H1 (cell line): ENCODE data around the gene OR51M1. TPM values are rescaled to one million over a fixed set of nuclear protein-coding genes. Genes with fewer than 3 reads are reported as not detected.

Experiments
- CTCF ChIA-PET: fragments of 300-600 bp; sonication (Branson Sonifier 250); formaldehyde crosslinking; loops from one replicate; lab custom pipeline; 2021; ENCODE audit not compliant: partially characterized antibody; lab: Charles Lee
- POLR2A ChIA-PET: fragments of 300-600 bp; sonication (Branson Sonifier 250); formaldehyde crosslinking; loops from one replicate; lab custom pipeline; 2021; ENCODE audit warnings: inconsistent platforms; ENCODE audit not compliant: partially characterized antibody; lab: Charles Lee
- DNase-seq, 2 experiments: peaks; one replicate each; pipeline versions ENCODE4 v3.0.0 to v3.0.0-alpha.2; 2010 to 2022; ENCODE audit warnings: low spot score in 2 of 2, low read depth in 1 of 2, mixed read lengths in 1 of 2
- FAIRE-seq: peaks from 2 replicates; lab custom pipeline; 2011; peaks lifted over from hg19 to GRCh38; lab: Jason Lieb, UNC
- H2AFZ ChIP-seq: 2 replicates; pipeline ENCODE4 v1.8.1; 2012; ENCODE audit warnings: low read length, inconsistent platforms
- H2AK5ac ChIP-seq: 2 replicates; pipeline ENCODE4 v1.6.1; 2013; ENCODE audit warnings: low read depth, low read length
- H2BK120ac ChIP-seq: replicated peaks from 2 replicates; pipeline ENCODE3; 2013; ENCODE audit warnings: low read depth, low read length, inconsistent platforms
- H2BK12ac ChIP-seq: 2 replicates; pipeline ENCODE4 v1.6.1; 2013; ENCODE audit warnings: low read depth, low read length
- H2BK15ac ChIP-seq: 2 replicates; pipeline ENCODE4 v1.6.1; 2013; ENCODE audit warnings: low read length
- H2BK20ac ChIP-seq: 2 replicates; pipeline ENCODE4 v1.6.1; 2013; ENCODE audit warnings: low read length
- H2BK5ac ChIP-seq: 2 replicates; pipeline ENCODE4 v1.6.1; 2013; ENCODE audit warnings: low read depth, low read length
- H3K14ac ChIP-seq: 2 replicates; pipeline ENCODE4 v1.6.1; 2013; ENCODE audit warnings: inconsistent platforms; ENCODE audit not compliant: insufficient read length
- H3K18ac ChIP-seq: 2 replicates; pipeline ENCODE4 v1.6.1; 2013; ENCODE audit warnings: low read length; ENCODE audit errors: extremely low read depth
- H3K23ac ChIP-seq: 2 replicates; pipeline ENCODE4 v1.6.1; 2013; ENCODE audit warnings: inconsistent platforms; ENCODE audit not compliant: insufficient read length
- H3K23me2 ChIP-seq: 2 replicates; pipeline ENCODE4 v1.6.1; 2013; ENCODE audit warnings: low read depth, low read length
- H3K27ac ChIP-seq: 2 replicates; pipeline ENCODE4 v1.6.1; 2011; ENCODE audit warnings: low read depth, low read length, inconsistent platforms
- H3K27me3 ChIP-seq, 4 experiments: replicated peaks in 1 of 4; 1 replicate in 1 of 4; 2 replicates in 3 of 4; pipeline versions ENCODE4 v1.6.1 to v1.8.1; 2011 to 2013; ENCODE audit warnings: low read length in 3 of 4, mild to moderate bottlenecking in 3 of 4, inconsistent platforms in 2 of 4, mixed read lengths in 2 of 4, moderate library complexity in 1 of 4; ENCODE audit not compliant: control insufficient read depth in 3 of 4, insufficient read depth in 3 of 4; ENCODE audit errors: extremely low read depth in 1 of 4
- H3K36me3 ChIP-seq, 4 experiments: 2 replicates each; pipeline versions ENCODE4 v1.6.1 to v1.8.1; 2011 to 2013; ENCODE audit warnings: mild to moderate bottlenecking in 4 of 4, low read length in 3 of 4, moderate library complexity in 2 of 4, control low read depth in 1 of 4, inconsistent platforms in 1 of 4; ENCODE audit not compliant: insufficient read depth in 4 of 4, control insufficient read depth in 2 of 4
- H3K4ac ChIP-seq: replicated peaks from 2 replicates; pipeline ENCODE3; 2013; ENCODE audit warnings: low read length, low read depth, mixed read lengths, inconsistent platforms; ENCODE audit not compliant: insufficient read length
- H3K4me1 ChIP-seq, 4 experiments: replicated peaks in 1 of 4; 1 replicate in 1 of 4; 2 replicates in 3 of 4; pipeline versions ENCODE4 v1.6.1 to v1.8.1; 2011 to 2013; ENCODE audit warnings: low read length in 3 of 4, inconsistent platforms in 2 of 4, mixed read lengths in 1 of 4; ENCODE audit not compliant: insufficient read depth in 4 of 4, control insufficient read depth in 3 of 4
- H3K4me2 ChIP-seq, 2 experiments: 2 replicates each; pipeline versions ENCODE4 v1.6.1 to v1.8.1; 2011 to 2013; ENCODE audit warnings: low read depth in 2 of 2, low read length in 2 of 2, control low read depth in 1 of 2, inconsistent platforms in 1 of 2, mild to moderate bottlenecking in 1 of 2; ENCODE audit not compliant: insufficient read depth in 1 of 2
- H3K4me3 ChIP-seq, 4 experiments: fragments of 200-600, 300-600 bp in 1 of 4; sonication (generic), shearing (Covaris generic), sonication (Bioruptor Twin) in 1 of 4; 2 replicates each; pipeline versions ENCODE4 v1.5.1 to v1.8.1; 2011 to 2016; ENCODE audit warnings: low read length in 4 of 4, low read depth in 3 of 4, control low read depth in 2 of 4, inconsistent platforms in 2 of 4, mild to moderate bottlenecking in 2 of 4, mixed read lengths in 1 of 4, moderate library complexity in 1 of 4; ENCODE audit not compliant: insufficient read depth in 2 of 4; ENCODE audit errors: extremely low read depth in 1 of 4
- H3K56ac ChIP-seq: replicated peaks from 2 replicates; pipeline ENCODE3; 2013; ENCODE audit warnings: low read depth, mild to moderate bottlenecking, mixed read lengths, low read length, inconsistent platforms; ENCODE audit not compliant: insufficient read length
- H3K79me1 ChIP-seq: 2 replicates; pipeline ENCODE4 v1.6.1; 2013; ENCODE audit warnings: low read depth, low read length, control low read depth
- H3K79me2 ChIP-seq, 2 experiments: 2 replicates each; pipeline versions ENCODE4 v1.6.1 to v1.8.1; 2012 to 2013; ENCODE audit warnings: low read length in 2 of 2, mild to moderate bottlenecking in 2 of 2, inconsistent platforms in 1 of 2; ENCODE audit not compliant: insufficient read depth in 2 of 2, control insufficient read depth in 1 of 2
- H3K9ac ChIP-seq, 4 experiments: replicated peaks in 1 of 4; 1 replicate in 1 of 4; 2 replicates in 3 of 4; pipeline versions ENCODE4 v1.6.1 to v1.8.1; 2011 to 2013; ENCODE audit warnings: low read depth in 3 of 4, low read length in 3 of 4, control low read depth in 2 of 4, mild to moderate bottlenecking in 2 of 4, moderate library complexity in 2 of 4, inconsistent platforms in 1 of 4; ENCODE audit errors: extremely low read depth in 1 of 4
- H3K9me3 ChIP-seq, 2 experiments: 2 replicates each; pipeline versions ENCODE4 v1.6.1 to v1.8.1; 2012 to 2013; ENCODE audit warnings: mild to moderate bottlenecking in 2 of 2, moderate library complexity in 2 of 2, control low read depth in 1 of 2, inconsistent platforms in 1 of 2, low read depth in 1 of 2, low read length in 1 of 2, mixed read lengths in 1 of 2; ENCODE audit not compliant: insufficient read depth in 2 of 2
- H4K20me1 ChIP-seq, 2 experiments: replicated peaks in 1 of 2; 2 replicates each; pipeline versions ENCODE3 to v1.8.1; 2011 to 2013; ENCODE audit warnings: inconsistent platforms in 2 of 2, low read length in 2 of 2, mild to moderate bottlenecking in 1 of 2; ENCODE audit not compliant: insufficient read depth in 2 of 2, control insufficient read depth in 1 of 2
- H4K5ac ChIP-seq: 2 replicates; pipeline ENCODE4 v1.6.1; 2013; ENCODE audit warnings: low read length, low read depth, mixed read lengths, inconsistent platforms; ENCODE audit not compliant: insufficient read length
- H4K8ac ChIP-seq: 2 replicates; pipeline ENCODE4 v1.8.0; 2013; ENCODE audit warnings: mild to moderate bottlenecking, moderate library complexity, low read length, inconsistent platforms; ENCODE audit not compliant: insufficient read depth; ENCODE audit errors: extremely low read depth
- H4K91ac ChIP-seq: replicated peaks from 2 replicates; pipeline ENCODE3; 2013; ENCODE audit warnings: low read length, mixed read lengths, inconsistent platforms; ENCODE audit not compliant: insufficient read length
- HDAC2 ChIP-seq, 2 experiments: fragments of 300-600 bp in 1 of 2; sonication (generic) in 1 of 2; IDR thresholded peaks; 2 replicates each; pipeline ENCODE4 v1.6.1; 2011 to 2012; ENCODE audit warnings: low read depth in 2 of 2, low read length in 2 of 2, mild to moderate bottlenecking in 2 of 2, moderate library complexity in 2 of 2, borderline replicate concordance in 1 of 2, inconsistent platforms in 1 of 2
- SP2 ChIP-seq: IDR thresholded peaks from 2 replicates; pipeline ENCODE4 v1.6.1; 2012; ENCODE audit warnings: mild to moderate bottlenecking, low read length, inconsistent platforms
- WGBS, 2 experiments: shearing (Covaris generic) in 1 of 2; methylation state at CpG; one replicate each; pipeline versions ENCODE4 v1.1.6 to v1.1.7; 2013 to 2015; ENCODE audit warnings: low lambda C conversion rate in 2 of 2, mixed read lengths in 2 of 2, inconsistent platforms in 1 of 2, low coverage in 1 of 2, missing lambda C conversion rate in 1 of 2; ENCODE audit not compliant: insufficient replicate concordance in 2 of 2, insufficient coverage in 1 of 2, insufficient read length in 1 of 2; ENCODE audit errors: extremely low coverage in 1 of 2, missing lambda C conversion rate in 1 of 2; 5-methylcytosine and 5-hydroxymethylcytosine counted together
- polyA plus RNA-seq, 7 experiments: library from polyadenylated mRNA; depleted of rRNA in 3 of 7; stranded (reverse) in 5 of 7; unstranded in 2 of 7; fragments of >200 nt in 5 of 7; fragments of 200-250 nt in 2 of 7; gene quantifications; 1 replicate in 5 of 7; 2 replicates in 1 of 7; 4 replicates in 1 of 7; pipeline versions ENCODE4 v1.2.1 to v1.2.3, GENCODE V29; 2011 to 2013; ENCODE audit warnings: missing spikeins in 2 of 7, mixed read lengths in 2 of 7
- total RNA-seq: library from RNA; stranded (reverse); fragmentation: NEBNext Ultra II Directional; extraction: Animal tissue kit (Norgen Biotek cat#: 25700); gene quantifications from 2 replicates; pipeline ENCODE4 v1.2.1, GENCODE V29; 2021
- TF ChIP-seq, protein P1 (sequence below): IDR thresholded peaks from 2 replicates; pipeline ENCODE4 v1.6.1; 2012; ENCODE audit warnings: inconsistent platforms

Gene OR51M1
- total and polyA plus RNA-seq, 2 of the 8 experiments (the other 6 are each of a cell fraction or from before 2014, with no cell fraction given): 0.08 TPM; not detected in 1

DNA sequence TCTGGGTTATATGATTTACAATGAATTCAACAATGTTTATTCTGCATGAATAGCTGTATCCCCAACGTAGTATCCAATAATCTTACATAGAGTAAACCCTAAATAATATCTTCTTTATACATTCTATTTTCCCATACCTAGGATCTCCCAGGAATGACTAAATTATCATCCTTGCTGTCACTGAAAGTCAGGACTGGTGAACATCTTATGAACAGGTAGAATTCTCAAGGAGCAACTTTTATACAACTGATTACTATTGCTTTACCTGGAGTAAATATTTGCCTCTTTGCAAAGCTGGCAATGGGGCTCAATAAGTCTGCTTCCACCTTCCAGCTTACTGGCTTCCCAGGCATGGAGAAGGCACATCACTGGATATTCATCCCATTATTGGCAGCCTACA, 32.4 kb upstream of the OR51M1 start, which contains the start of gene OR51B6:
TSS of gene OR51B6 (plus strand) at position 301 of the 400 bp plus-strand sequence. CDS start at position 301, 0 bp downstream.
- no peaks in the 10 kb centered on the region for H3K9me3 ChIP-seq
- CTCF ChIA-PET: interaction anchor here (1.0 to 2.2 kb wide), 4 partner anchors 11 to 25 kb away, joined by 3 to 6 read pairs (median 4); no protein-coding TSS in a partner anchor
- H3K9ac ChIP-seq: no peak within 1 kb of the TSS
- H2BK15ac ChIP-seq: no peak within 1 kb of the TSS
- no peaks in the 10 kb centered on the region for H3K23me2 ChIP-seq
- H3K4me1 ChIP-seq: peaks cover 0 to 5% (median 3%) of the 10 kb centered on the region in 4 experiments; a peak in 2 of 7 replicates
- no peak within 1 kb of the TSS for H4K8ac ChIP-seq
- no peak within 1 kb of the TSS for H4K91ac ChIP-seq
- H2BK20ac ChIP-seq: no peak within 1 kb of the TSS
- TF ChIP-seq, protein P1, sequence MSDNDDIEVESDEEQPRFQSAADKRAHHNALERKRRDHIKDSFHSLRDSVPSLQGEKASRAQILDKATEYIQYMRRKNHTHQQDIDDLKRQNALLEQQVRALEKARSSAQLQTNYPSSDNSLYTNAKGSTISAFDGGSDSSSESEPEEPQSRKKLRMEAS: no peak
- TF ChIP-seq SP2 (no peak), HDAC2 (IDR thresholded peaks at IDR 0.05; ENCODE audit: borderline replicate concordance in 1 of 2, low read depth in 2 of 2, low read length in 2 of 2) (no peak)
- TF ChIP-seq, all 59 proteins: peak for 0
- no peaks in the 10 kb centered on the region for H3K27me3 ChIP-seq
- H2BK120ac ChIP-seq: no peak within 1 kb of the TSS
- FAIRE-seq: no peak
- H3K23ac ChIP-seq: no peak within 1 kb of the TSS
- no peak within 1 kb of the TSS for H4K5ac ChIP-seq
- no peak within 1 kb of the TSS for H2AFZ ChIP-seq
- no peaks in the 10 kb centered on the region for H3K36me3 ChIP-seq
- H2BK5ac ChIP-seq: no peak within 1 kb of the TSS
- 79% methylated on average over 1 of the region's 1 CpG; no CpG with 5 or more reads in 1 of the 2 experiments for WGBS, 2 experiments
- no peak within 1 kb of the TSS for H3K4me3 ChIP-seq
- no peak within 1 kb of the TSS for H3K4ac ChIP-seq
- H4K20me1 ChIP-seq: no peaks in the 10 kb centered on the region
- no peak within 1 kb of the TSS for H3K4me2 ChIP-seq
- H3K79me2 ChIP-seq: no peaks in the 10 kb centered on the region
- H3K56ac ChIP-seq: no peak within 1 kb of the TSS
- DNase-seq: no peak
- H3K79me1 ChIP-seq: no peaks in the 10 kb centered on the region
- no peak within 1 kb of the TSS for H2BK12ac ChIP-seq
- H3K18ac ChIP-seq: no peak within 1 kb of the TSS
- no peak within 1 kb of the TSS for H2AK5ac ChIP-seq
- no peak within 1 kb of the TSS for H3K14ac ChIP-seq
- POLR2A ChIA-PET: no interaction called here
- no peak within 1 kb of the TSS for H3K27ac ChIP-seq
